Endothelial cell (in vitro differentiated cells): ENCODE data around the gene VAV2. TPM values are rescaled to one million over a fixed set of nuclear protein-coding genes. Genes with fewer than 3 reads are reported as not detected.

ENCODE experiments used
- DNase-seq: peaks from one replicate; pipeline ENCODE4 v3.0.0; 2021; ENCODE audit warnings: low spot score
- H3K27ac Mint-ChIP-seq: one replicate; pipeline ENCODE4 v1.8.0; 2021; ENCODE audit warnings: mixed read lengths, inconsistent platforms; ENCODE audit not compliant: unreplicated experiment
- H3K27me3 Mint-ChIP-seq: one replicate; pipeline ENCODE4 v1.8.0; 2021; ENCODE audit warnings: mild to moderate bottlenecking, moderate library complexity, mixed read lengths, inconsistent platforms; ENCODE audit not compliant: unreplicated experiment
- H3K36me3 Mint-ChIP-seq: one replicate; pipeline ENCODE4 v1.8.0; 2021; ENCODE audit warnings: mild to moderate bottlenecking, low read depth, mixed read lengths, inconsistent platforms; ENCODE audit not compliant: unreplicated experiment
- H3K4me1 Mint-ChIP-seq: one replicate; pipeline ENCODE4 v1.8.0; 2021; ENCODE audit warnings: mild to moderate bottlenecking, mixed read lengths, inconsistent platforms; ENCODE audit not compliant: unreplicated experiment
- H3K4me3 Mint-ChIP-seq: one replicate; pipeline ENCODE4 v1.8.0; 2021; ENCODE audit warnings: mild to moderate bottlenecking, mixed read lengths, inconsistent platforms; ENCODE audit not compliant: unreplicated experiment
- H3K9me3 Mint-ChIP-seq: one replicate; pipeline ENCODE4 v1.8.0; 2021; ENCODE audit warnings: mixed read lengths, inconsistent platforms; ENCODE audit not compliant: unreplicated experiment
- CTCF ChIP-seq: fragments of 200-600 bp; sonication (generic); IDR thresholded peaks from one replicate; pipeline ENCODE4 v1.5.0; 2021; ENCODE audit warnings: antibody characterized with exemption; ENCODE audit not compliant: unreplicated experiment
- total RNA-seq: library from RNA; stranded (reverse); fragmentation: NEBNext Ultra II Directional; extraction: Animal tissue kit (Norgen Biotek cat#: 25700); gene quantifications from one replicate; pipeline ENCODE4 v1.2.1, GENCODE V29; 2021; ENCODE audit not compliant: unreplicated experiment

The VAV2 gene
- total RNA-seq, 1 donor from 2014 or later = 27.2 TPM

- H3K36me3 Mint-ChIP-seq = peaks cover 6% of the 10 kb centered on the region
- TF ChIP-seq CTCF = no peak
- no peaks in the 10 kb centered on the region for H3K9me3 Mint-ChIP-seq
- no peak for DNase-seq
- H3K4me1 Mint-ChIP-seq = peaks cover 19% of the 10 kb centered on the region
- H3K27ac Mint-ChIP-seq = no peak overlapping the region
- H3K27me3 Mint-ChIP-seq = peaks cover 11% of the 10 kb centered on the region
- no peak overlapping the region for H3K4me3 Mint-ChIP-seq
These were observed 73.9 kb downstream of the VAV2 start for GRCh38 chr9:133918111-133918813.

- no peak for TF ChIP-seq CTCF
- H3K27me3 Mint-ChIP-seq = peaks cover 11% of the 10 kb centered on the region
- peaks cover 19% of the 10 kb centered on the region for H3K4me1 Mint-ChIP-seq
- no peak for DNase-seq
- H3K9me3 Mint-ChIP-seq = no peaks in the 10 kb centered on the region
- no peak overlapping the region for H3K27ac Mint-ChIP-seq
- peaks cover 6% of the 10 kb centered on the region for H3K36me3 Mint-ChIP-seq
- H3K4me3 Mint-ChIP-seq = no peak overlapping the region
These were observed 74.7 kb downstream of the VAV2 start for GRCh38 chr9:133917375-133917774.

GRCh38 chr9:133916159-133916541 is 76.0 kb downstream of the VAV2 start:
- peaks cover 19% of the 10 kb centered on the region for H3K4me1 Mint-ChIP-seq
- no peak overlapping the region for H3K27ac Mint-ChIP-seq
- peaks cover 11% of the 10 kb centered on the region for H3K27me3 Mint-ChIP-seq
- no peak overlapping the region for H3K4me3 Mint-ChIP-seq
- no peaks in the 10 kb centered on the region for H3K9me3 Mint-ChIP-seq
- H3K36me3 Mint-ChIP-seq = peaks cover 6% of the 10 kb centered on the region
- DNase-seq = no peak
- no peak for TF ChIP-seq CTCF

- TF ChIP-seq CTCF = no peak
- Mint-ChIP-seq H3K36me3 (peaks cover 6% of the 10 kb centered on the region), H3K4me1 (peaks cover 19% of the 10 kb centered on the region), H3K9me3 (no peaks in the 10 kb centered on the region), H3K27ac (no peak overlapping the region), H3K27me3 (peaks cover 11% of the 10 kb centered on the region), H3K4me3 (peak overlapping the region; percentile 68)
- no peak for DNase-seq
These were observed 76.5 kb downstream of the VAV2 start for GRCh38 chr9:133915534-133916158.
